Gastrocnemius medialis (tissue), 4 donors: Measurements from ENCODE around the gene PLEKHA3.

Experiments used
- CTCF ChIP-seq, 5 experiments: fragments of 450-650 bp in 3 of 5; fragments of 200-600 bp in 2 of 5; sonication (generic) in 2 of 5; IDR thresholded peaks in 4 of 5; conservative IDR thresholded peaks in 1 of 5; 1 replicate in 4 of 5; 2 replicates in 1 of 5; pipeline ENCODE4 v1.5.1; 2016 to 2019; ENCODE audit warnings: antibody characterized with exemption in 5 of 5, mild to moderate bottlenecking in 3 of 5, moderate library complexity in 3 of 5
- POLR2A ChIP-seq, 2 donors: fragments of 450-650 bp; IDR thresholded peaks; one replicate each; pipeline ENCODE4 v1.6.1; 2017; ENCODE audit warnings: antibody characterized with exemption in 2 of 2, mild to moderate bottlenecking in 2 of 2, moderate library complexity in 2 of 2

- TF ChIP-seq CTCF (IDR thresholded peaks at IDR 0.05 in 4 of 5, conservative IDR thresholded peaks at IDR 0.05 in 1 of 5) (peak in 1 of 5 experiments; percentile 17), POLR2A (IDR thresholded peaks at IDR 0.05) (peak; percentile 97)
Measured at GRCh38 chr2:178450774-178451525, 29.3 kb upstream of the PLEKHA3 start, which contains the start of the genes PJVK and PRKRA.
